Measurements from ENCODE around the gene SIN3B.

DNA sequence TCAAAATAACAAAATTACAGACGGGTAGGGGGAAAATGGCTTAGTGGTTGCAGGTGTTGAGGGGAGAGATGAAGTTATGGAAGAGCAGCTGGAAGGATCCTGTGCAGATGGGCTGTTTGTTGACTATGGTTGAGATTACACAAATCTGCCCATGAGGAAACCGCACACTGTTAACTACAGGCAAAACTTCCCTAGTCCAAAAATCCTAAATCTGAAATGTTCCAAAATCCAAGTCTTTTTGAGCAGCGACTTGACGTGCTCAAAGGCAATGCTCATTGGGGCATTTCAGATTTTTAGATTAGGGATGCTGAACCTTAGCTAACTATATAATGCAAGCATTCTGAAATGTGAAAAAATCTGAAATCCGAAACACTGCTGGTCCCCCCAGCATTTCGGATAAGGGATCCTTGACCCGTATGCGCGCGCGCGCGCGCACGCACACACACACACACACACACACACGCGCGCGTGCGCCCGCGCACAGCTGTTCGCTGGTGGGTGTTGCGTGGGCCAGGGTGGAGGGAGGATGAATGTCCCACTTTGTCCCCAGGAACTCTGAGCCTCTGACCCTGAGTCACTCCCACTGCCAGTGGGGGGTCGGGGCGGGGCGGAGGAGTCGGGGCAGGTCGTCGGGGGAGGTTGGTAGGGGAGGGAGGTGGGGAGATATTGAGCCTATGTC lies 66.4 kb downstream of the SIN3B start:
- TF ChIP-seq, protein P1, sequence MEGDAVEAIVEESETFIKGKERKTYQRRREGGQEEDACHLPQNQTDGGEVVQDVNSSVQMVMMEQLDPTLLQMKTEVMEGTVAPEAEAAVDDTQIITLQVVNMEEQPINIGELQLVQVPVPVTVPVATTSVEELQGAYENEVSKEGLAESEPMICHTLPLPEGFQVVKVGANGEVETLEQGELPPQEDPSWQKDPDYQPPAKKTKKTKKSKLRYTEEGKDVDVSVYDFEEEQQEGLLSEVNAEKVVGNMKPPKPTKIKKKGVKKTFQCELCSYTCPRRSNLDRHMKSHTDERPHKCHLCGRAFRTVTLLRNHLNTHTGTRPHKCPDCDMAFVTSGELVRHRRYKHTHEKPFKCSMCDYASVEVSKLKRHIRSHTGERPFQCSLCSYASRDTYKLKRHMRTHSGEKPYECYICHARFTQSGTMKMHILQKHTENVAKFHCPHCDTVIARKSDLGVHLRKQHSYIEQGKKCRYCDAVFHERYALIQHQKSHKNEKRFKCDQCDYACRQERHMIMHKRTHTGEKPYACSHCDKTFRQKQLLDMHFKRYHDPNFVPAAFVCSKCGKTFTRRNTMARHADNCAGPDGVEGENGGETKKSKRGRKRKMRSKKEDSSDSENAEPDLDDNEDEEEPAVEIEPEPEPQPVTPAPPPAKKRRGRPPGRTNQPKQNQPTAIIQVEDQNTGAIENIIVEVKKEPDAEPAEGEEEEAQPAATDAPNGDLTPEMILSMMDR (IDR thresholded peaks at IDR 0.05), result no peak
- no peak for TF ChIP-seq EP300 (IDR thresholded peaks at IDR 0.05)
